Measurements from ENCODE around the gene PCOLCE2. TPM values are rescaled to one million over a fixed set of nuclear protein-coding genes. Genes with fewer than 3 reads are reported as not detected.

The PCOLCE2 gene
- total RNA-seq, 4 donors from 2014 or later = 2.3 to 3.2 (median 2.5) TPM; not detected in 1

DNA sequence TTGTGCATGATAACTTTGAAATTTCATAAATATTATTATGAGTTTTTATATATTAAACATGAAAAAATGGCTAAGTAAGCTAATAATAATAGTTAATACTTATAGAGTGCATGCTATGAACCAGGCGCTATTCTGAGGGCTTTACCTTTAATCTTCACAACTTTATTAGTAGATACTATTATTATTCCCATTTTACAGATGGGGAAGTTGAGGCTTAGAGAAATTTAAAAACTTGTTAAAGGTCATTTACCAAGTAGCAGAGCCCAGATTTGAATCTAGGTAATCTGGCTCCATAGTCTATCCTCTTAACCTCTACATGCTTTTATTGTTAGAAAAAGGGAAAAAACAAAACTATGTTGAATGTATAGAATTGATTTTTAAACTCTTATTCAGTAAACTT, 104.7 kb downstream of the PCOLCE2 start:
- no peaks in the 10 kb centered on the region for H3K9me3 ChIP-seq
- no peaks in the 10 kb centered on the region for H3K36me3 ChIP-seq
- no peaks in the 10 kb centered on the region for H3K27me3 ChIP-seq
- H3K4me3 ChIP-seq = no peak overlapping the region
- H3K27ac ChIP-seq = no peak overlapping the region
- no peak for TF ChIP-seq POLR2A (IDR thresholded peaks at IDR 0.05)
- TF ChIP-seq CTCF (IDR thresholded peaks at IDR 0.05) = no peak
- no peak for DNase-seq
- H3K4me1 ChIP-seq = no peaks in the 10 kb centered on the region

GRCh38 chr3:142782616-142783015, 106.3 kb downstream of the PCOLCE2 start:
- no peak for DNase-seq
- Histone ChIP-seq H3K9me3 (no peaks in the 10 kb centered on the region), H3K27me3 (no peaks in the 10 kb centered on the region), H3K36me3 (no peaks in the 10 kb centered on the region), H3K27ac (no peak overlapping the region), H3K4me1 (no peaks in the 10 kb centered on the region), H3K4me3 (no peak overlapping the region)
- TF ChIP-seq CTCF (IDR thresholded peaks at IDR 0.05) (no peak), POLR2A (IDR thresholded peaks at IDR 0.05) (no peak)

DNA sequence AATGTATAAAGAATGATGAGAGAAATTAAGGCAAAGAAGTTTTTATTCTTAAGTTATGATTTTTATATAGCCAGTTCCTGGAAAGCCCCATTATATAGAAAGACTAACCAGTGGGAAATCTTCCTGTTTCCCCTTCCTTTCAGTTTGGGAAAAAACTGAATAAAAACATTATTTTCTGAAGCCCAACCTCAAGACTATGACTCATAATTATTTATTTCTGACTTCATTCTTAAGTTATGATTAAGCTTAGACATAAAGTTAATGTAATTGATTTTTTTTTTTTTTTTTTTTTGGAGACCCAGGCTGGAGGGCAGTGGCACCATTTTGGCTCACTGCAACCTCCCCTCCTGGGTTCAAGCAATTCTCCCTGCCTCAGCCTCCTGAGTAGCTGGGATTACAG, 109.3 kb downstream of the PCOLCE2 start:
- DNase-seq = no peak
- Histone ChIP-seq H3K4me1 (no peaks in the 10 kb centered on the region), H3K4me3 (no peak overlapping the region), H3K36me3 (no peaks in the 10 kb centered on the region), H3K9me3 (no peaks in the 10 kb centered on the region), H3K27ac (no peak overlapping the region), H3K27me3 (no peaks in the 10 kb centered on the region)
- TF ChIP-seq POLR2A (IDR thresholded peaks at IDR 0.05) (no peak), CTCF (IDR thresholded peaks at IDR 0.05) (no peak)

DNA sequence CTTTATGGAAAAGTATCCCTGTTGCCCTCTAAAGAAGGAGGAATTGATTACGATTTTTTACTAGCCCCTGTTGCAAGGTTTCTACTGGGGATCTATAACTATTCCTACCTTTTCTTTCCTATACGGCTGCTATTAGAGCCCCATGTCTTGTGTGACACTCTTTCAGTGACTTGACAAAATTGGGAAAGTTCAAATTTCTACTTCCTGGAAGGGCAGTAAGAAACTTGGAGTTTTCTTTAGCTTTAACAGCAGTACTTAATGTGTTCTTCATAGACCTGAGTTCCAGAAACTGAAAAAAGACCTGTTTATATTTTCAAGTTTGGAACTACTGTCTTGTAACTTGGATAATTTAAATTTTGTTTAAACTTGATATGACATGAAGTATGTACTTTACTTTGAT, 110.3 kb downstream of the PCOLCE2 start:
- Histone ChIP-seq H3K4me1 (no peaks in the 10 kb centered on the region), H3K27me3 (no peaks in the 10 kb centered on the region), H3K36me3 (no peaks in the 10 kb centered on the region), H3K27ac (no peak overlapping the region), H3K9me3 (no peaks in the 10 kb centered on the region), H3K4me3 (no peak overlapping the region)
- DNase-seq = no peak
- no peak for TF ChIP-seq CTCF (IDR thresholded peaks at IDR 0.05)
- TF ChIP-seq POLR2A (IDR thresholded peaks at IDR 0.05) = no peak

GRCh38 chr3:142777927-142778326, 111.0 kb downstream of the PCOLCE2 start:
- TF ChIP-seq POLR2A (IDR thresholded peaks at IDR 0.05) = no peak
- TF ChIP-seq CTCF (IDR thresholded peaks at IDR 0.05) = no peak
- no peak overlapping the region for H3K27ac ChIP-seq
- no peaks in the 10 kb centered on the region for H3K9me3 ChIP-seq
- H3K27me3 ChIP-seq = no peaks in the 10 kb centered on the region
- DNase-seq = no peak
- no peaks in the 10 kb centered on the region for H3K4me1 ChIP-seq
- H3K36me3 ChIP-seq = no peaks in the 10 kb centered on the region
- H3K4me3 ChIP-seq = no peak overlapping the region

GRCh38 chr3:142768338-142768737, 120.5 kb downstream of the PCOLCE2 start:
- no peak for DNase-seq
- peaks cover 0 to 5% (median 0%) of the 10 kb centered on the region in 3 donors for H3K36me3 ChIP-seq
- TF ChIP-seq CTCF (IDR thresholded peaks at IDR 0.05) (no peak), POLR2A (IDR thresholded peaks at IDR 0.05) (no peak)

More at GRCh38 chr3:142768338-142768737, 120.5 kb downstream of the PCOLCE2 start:
- Histone ChIP-seq H3K4me3 (no peak overlapping the region), H3K9me3 (no peaks in the 10 kb centered on the region), H3K27ac (no peak overlapping the region), H3K27me3 (no peaks in the 10 kb centered on the region), H3K4me1 (no peaks in the 10 kb centered on the region)
